ENCODE measurements around the gene ZBTB49. TPM values are rescaled to one million over a fixed set of nuclear protein-coding genes. Genes with fewer than 3 reads are reported as not detected.

ZBTB49 gene
- total and polyA plus RNA-seq, 3 donors from 2014 or later, result 10.2 to 26.7 (median 14.0) TPM

GRCh38 chr4:4302001-4302400 lies 11.9 kb downstream of the ZBTB49 start:
- Histone ChIP-seq H3K27ac (no peak overlapping the region), H3K36me3 (ENCODE audit: low read depth, missing control alignments) (no peaks in the 10 kb centered on the region), H3K27me3 (no peaks in the 10 kb centered on the region), H3K4me3 (no peak overlapping the region), H3K4me1 (no peaks in the 10 kb centered on the region), H3K9me3 (no peaks in the 10 kb centered on the region)
- TF ChIP-seq POLR2A (IDR thresholded peaks at IDR 0.05) (no peak), CTCF (IDR thresholded peaks at IDR 0.05) (no peak)
- 85 to 86% methylated on average over 5 of the region's 5 CpGs for WGBS, 2 donors
- no peak for DNase-seq
- intact Hi-C loops (cut with DNase I; ENCODE audit: low total_unique reads), result no loop called here

GRCh38 chr4:4302416-4302815 lies 12.4 kb downstream of the ZBTB49 start:
- Histone ChIP-seq H3K4me1 (no peaks in the 10 kb centered on the region), H3K36me3 (ENCODE audit: low read depth, missing control alignments) (no peaks in the 10 kb centered on the region), H3K4me3 (no peak overlapping the region), H3K9me3 (no peaks in the 10 kb centered on the region), H3K27ac (no peak overlapping the region), H3K27me3 (no peaks in the 10 kb centered on the region)
- WGBS, 2 donors, result 65 to 76% methylated on average over 6 of the region's 6 CpGs
- TF ChIP-seq CTCF (IDR thresholded peaks at IDR 0.05) (no peak), POLR2A (IDR thresholded peaks at IDR 0.05) (no peak)
- no peak for DNase-seq
- intact Hi-C loops (cut with DNase I; ENCODE audit: low total_unique reads), result no loop called here

GRCh38 chr4:4306920-4307319 lies 16.9 kb downstream of the ZBTB49 start:
- H3K9me3 ChIP-seq, result no peaks in the 10 kb centered on the region
- H3K27ac ChIP-seq, result no peak overlapping the region
- WGBS, 2 donors, result 89 to 94% methylated on average over 11 of the region's 11 CpGs
- no peaks in the 10 kb centered on the region for H3K27me3 ChIP-seq
- TF ChIP-seq CTCF (IDR thresholded peaks at IDR 0.05), result no peak
- H3K4me3 ChIP-seq, result no peak overlapping the region
- H3K36me3 ChIP-seq (ENCODE audit: low read depth, missing control alignments), result no peaks in the 10 kb centered on the region
- DNase-seq, result no peak
- intact Hi-C loops (cut with DNase I; ENCODE audit: low total_unique reads), result no loop called here
- H3K4me1 ChIP-seq, result no peaks in the 10 kb centered on the region

GRCh38 chr4:4308800-4309441 lies 18.9 kb downstream of the ZBTB49 start:
- H3K4me1 ChIP-seq, result no peaks in the 10 kb centered on the region
- no peaks in the 10 kb centered on the region for H3K27me3 ChIP-seq
- no peak overlapping the region for H3K27ac ChIP-seq
- H3K9me3 ChIP-seq, result no peaks in the 10 kb centered on the region
- H3K4me3 ChIP-seq, result no peak overlapping the region
- 90 to 94% methylated on average over 9 of the region's 9 CpGs for WGBS, 2 donors
- TF ChIP-seq POLR2A (IDR thresholded peaks at IDR 0.05) (no peak), CTCF (IDR thresholded peaks at IDR 0.05) (no peak)
- DNase-seq, result no peak
- H3K36me3 ChIP-seq (ENCODE audit: low read depth, missing control alignments), result no peaks in the 10 kb centered on the region
- intact Hi-C loops (cut with DNase I; ENCODE audit: low total_unique reads), result no loop called here

- Histone ChIP-seq H3K9me3 (no peaks in the 10 kb centered on the region), H3K4me3 (no peak overlapping the region), H3K27me3 (no peaks in the 10 kb centered on the region), H3K4me1 (no peaks in the 10 kb centered on the region), H3K27ac (no peak overlapping the region), H3K36me3 (ENCODE audit: low read depth, missing control alignments) (no peaks in the 10 kb centered on the region)
- no peak for DNase-seq
- TF ChIP-seq CTCF (IDR thresholded peaks at IDR 0.05) (no peak), POLR2A (IDR thresholded peaks at IDR 0.05) (no peak)
- WGBS, 2 donors, result 78 to 83% methylated on average over 4 of the region's 4 CpGs
- intact Hi-C loops (cut with DNase I; ENCODE audit: low total_unique reads), result no loop called here
Observed at GRCh38 chr4:4311193-4311592, 21.1 kb downstream of the ZBTB49 start.
